ENCODE results near the gene SLC2A4RG. TPM values are rescaled to one million over a fixed set of nuclear protein-coding genes. Genes with fewer than 3 reads are reported as not detected.

Gene SLC2A4RG
- total and polyA plus RNA-seq, 7 donors = 19.7 to 78.2 (median 33.0) TPM

DNA sequence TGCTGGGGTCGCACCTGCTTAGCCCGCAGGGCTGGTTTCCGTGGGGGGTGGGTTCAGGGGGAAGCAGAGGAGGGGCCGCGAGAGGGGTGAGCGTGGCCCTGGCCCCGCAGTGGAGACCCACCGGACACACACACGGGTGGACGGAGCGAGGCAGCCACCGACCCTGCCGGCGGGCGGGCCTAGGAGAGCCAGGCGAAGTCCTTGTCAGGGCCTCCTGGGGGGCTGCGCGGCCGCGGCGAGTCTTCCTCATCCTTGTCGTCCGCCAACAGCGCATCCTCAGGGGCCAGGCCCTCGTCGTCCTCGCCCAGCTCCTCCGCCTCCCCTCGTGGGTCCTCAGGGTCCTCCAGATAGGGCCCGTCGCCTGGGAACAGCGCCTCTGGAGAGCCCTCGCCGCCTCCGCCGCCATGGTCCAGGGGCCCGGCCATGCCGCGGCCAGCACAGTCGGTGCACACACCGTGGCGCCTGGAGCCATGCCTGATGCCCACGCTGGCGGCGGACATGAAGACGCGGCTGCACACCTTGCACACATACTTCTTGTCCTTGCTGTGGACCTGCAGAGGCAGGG lies 7.3 kb downstream of the SLC2A4RG start:
- TF ChIP-seq, protein P1, sequence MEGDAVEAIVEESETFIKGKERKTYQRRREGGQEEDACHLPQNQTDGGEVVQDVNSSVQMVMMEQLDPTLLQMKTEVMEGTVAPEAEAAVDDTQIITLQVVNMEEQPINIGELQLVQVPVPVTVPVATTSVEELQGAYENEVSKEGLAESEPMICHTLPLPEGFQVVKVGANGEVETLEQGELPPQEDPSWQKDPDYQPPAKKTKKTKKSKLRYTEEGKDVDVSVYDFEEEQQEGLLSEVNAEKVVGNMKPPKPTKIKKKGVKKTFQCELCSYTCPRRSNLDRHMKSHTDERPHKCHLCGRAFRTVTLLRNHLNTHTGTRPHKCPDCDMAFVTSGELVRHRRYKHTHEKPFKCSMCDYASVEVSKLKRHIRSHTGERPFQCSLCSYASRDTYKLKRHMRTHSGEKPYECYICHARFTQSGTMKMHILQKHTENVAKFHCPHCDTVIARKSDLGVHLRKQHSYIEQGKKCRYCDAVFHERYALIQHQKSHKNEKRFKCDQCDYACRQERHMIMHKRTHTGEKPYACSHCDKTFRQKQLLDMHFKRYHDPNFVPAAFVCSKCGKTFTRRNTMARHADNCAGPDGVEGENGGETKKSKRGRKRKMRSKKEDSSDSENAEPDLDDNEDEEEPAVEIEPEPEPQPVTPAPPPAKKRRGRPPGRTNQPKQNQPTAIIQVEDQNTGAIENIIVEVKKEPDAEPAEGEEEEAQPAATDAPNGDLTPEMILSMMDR (IDR thresholded peaks at IDR 0.05) = no peak
- no peak for TF ChIP-seq POLR2A (IDR thresholded peaks at IDR 0.05)
- TF ChIP-seq EP300 (IDR thresholded peaks at IDR 0.05) = no peak
- no peak for TF ChIP-seq POLR2AphosphoS5 (IDR thresholded peaks at IDR 0.05)
- Histone ChIP-seq H3K4me3 (no peak overlapping the region), H3K27ac (no peak overlapping the region), H3K4me1 (peaks cover 0 to 7% (median 5%) of the 10 kb centered on the region in 4 donors), H3K9me3 (no peaks in the 10 kb centered on the region), H3K27me3 (no peaks in the 10 kb centered on the region), H3K36me3 (peaks cover 11 to 19% (median 15%) of the 10 kb centered on the region in 4 donors)
- intact Hi-C loops (cut with DNase I) = no loop called here
- WGBS, 2 donors = 94 to 95% methylated on average over 47 of the region's 47 CpGs
- no peak for DNase-seq

DNA sequence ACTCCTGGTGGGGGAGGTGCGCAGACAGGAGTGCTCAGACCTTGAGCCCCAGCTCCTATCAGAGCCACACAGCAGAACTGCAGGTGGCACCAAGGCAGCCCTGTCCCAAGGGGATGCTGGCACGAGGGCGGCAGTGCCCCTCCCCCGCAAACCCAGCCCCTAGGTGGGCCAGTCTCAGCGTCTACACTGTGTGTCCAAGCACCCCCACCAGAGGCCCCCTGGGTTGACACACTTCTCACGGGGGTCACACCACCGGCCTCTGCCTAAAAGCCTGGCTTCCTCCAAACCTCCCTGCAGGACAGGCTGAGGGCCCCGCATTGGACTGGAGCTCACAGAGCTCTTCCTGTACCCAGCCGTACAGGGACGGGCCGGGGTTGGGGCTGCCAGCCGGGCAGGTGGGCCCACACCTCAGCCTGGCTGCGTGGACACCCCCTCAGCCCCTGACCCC lies 8.1 kb downstream of the SLC2A4RG start:
- Histone ChIP-seq H3K9me3 (no peaks in the 10 kb centered on the region), H3K36me3 (peaks cover 6 to 12% (median 9%) of the 10 kb centered on the region in 4 donors), H3K4me1 (no peaks in the 10 kb centered on the region), H3K4me3 (no peak overlapping the region), H3K27ac (no peak overlapping the region), H3K27me3 (no peaks in the 10 kb centered on the region)
- intact Hi-C loops (cut with DNase I) = no loop called here
- TF ChIP-seq EP300 (IDR thresholded peaks at IDR 0.05) (no peak), POLR2A (IDR thresholded peaks at IDR 0.05) (no peak), POLR2AphosphoS5 (IDR thresholded peaks at IDR 0.05) (no peak)
- TF ChIP-seq, protein P1 (IDR thresholded peaks at IDR 0.05) = no peak
- DNase-seq = no peak
- WGBS, 2 donors = 70 to 76% methylated on average over 13 of the region's 13 CpGs

DNA sequence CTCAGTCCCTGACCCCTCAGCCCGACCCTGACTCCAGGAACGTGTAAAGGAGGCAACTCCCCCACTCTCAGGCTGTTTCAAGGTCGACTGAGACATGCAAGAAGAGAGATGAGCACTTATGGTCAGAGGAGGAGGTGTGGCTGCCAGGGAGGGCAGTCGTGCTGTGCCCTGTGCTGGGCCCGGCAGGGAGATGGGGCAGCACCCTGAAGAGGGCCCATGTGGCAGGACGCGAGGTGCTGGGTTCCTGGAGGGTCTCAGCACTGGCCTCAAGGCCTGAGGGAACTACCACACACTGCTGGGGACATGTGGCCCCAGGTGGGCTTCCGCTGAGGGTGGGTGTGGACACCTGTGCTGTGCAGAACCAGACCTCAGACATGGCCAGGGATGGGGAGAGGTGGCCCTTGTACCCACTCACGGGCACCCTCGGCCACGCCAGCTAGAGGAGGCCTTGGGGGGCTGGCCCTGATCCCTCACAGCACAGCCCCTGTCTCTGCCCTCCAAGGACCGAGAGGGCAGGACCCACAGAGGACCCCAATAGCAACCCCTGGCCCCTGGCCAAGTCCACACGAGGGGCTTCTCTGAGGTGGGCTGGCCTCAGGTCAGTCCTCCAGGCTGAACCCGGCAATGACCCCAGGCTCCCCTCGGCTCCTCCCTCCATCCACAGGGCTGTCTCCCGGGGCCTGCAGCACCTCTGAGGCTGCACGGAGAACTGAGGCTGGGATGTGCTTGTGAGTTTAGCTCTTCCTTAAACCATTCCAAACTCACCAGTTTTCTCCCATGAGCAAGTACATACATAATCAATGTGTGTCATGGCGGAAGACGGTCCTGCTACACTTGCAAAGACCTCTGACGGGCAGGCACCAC lies 8.7 kb downstream of the SLC2A4RG start:
- Histone ChIP-seq H3K4me1 (no peaks in the 10 kb centered on the region), H3K27me3 (no peaks in the 10 kb centered on the region), H3K9me3 (no peaks in the 10 kb centered on the region), H3K36me3 (peaks cover 0 to 6% (median 3%) of the 10 kb centered on the region in 4 donors), H3K4me3 (no peak overlapping the region), H3K27ac (no peak overlapping the region)
- intact Hi-C loops (cut with DNase I) = no loop called here
- WGBS, 2 donors = 75 to 84% methylated on average over 20 of the region's 20 CpGs
- TF ChIP-seq EP300 (IDR thresholded peaks at IDR 0.05) (no peak), POLR2A (IDR thresholded peaks at IDR 0.05) (no peak), POLR2AphosphoS5 (IDR thresholded peaks at IDR 0.05) (no peak)
- TF ChIP-seq, protein P1 (IDR thresholded peaks at IDR 0.05) = no peak
- DNase-seq = no peak

DNA sequence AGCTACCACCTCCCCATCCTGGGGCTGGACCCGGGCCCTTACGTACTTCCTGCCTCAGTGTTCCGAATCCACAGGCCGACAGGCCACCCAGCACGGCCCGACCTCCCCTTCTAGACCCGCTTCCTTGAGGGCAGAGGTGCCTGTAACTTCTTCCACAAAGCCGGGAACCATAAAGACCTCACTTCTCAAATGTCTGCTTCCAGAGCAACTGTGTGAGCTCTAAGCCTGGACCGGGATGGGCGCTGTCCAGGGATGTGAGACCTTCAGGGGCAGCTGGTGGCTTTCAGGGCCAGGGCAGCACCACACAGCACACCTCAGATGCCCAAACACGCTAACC lies 9.3 kb downstream of the SLC2A4RG start:
- Histone ChIP-seq H3K4me1 (no peaks in the 10 kb centered on the region), H3K27me3 (no peaks in the 10 kb centered on the region), H3K27ac (no peak overlapping the region), H3K9me3 (no peaks in the 10 kb centered on the region), H3K4me3 (no peak overlapping the region), H3K36me3 (no peaks in the 10 kb centered on the region)
- WGBS, 2 donors = 93 to 95% methylated on average over 11 of the region's 11 CpGs
- intact Hi-C loops (cut with DNase I) = no loop called here
- no peak for DNase-seq
- TF ChIP-seq, protein P1 (IDR thresholded peaks at IDR 0.05) = no peak
- TF ChIP-seq EP300 (IDR thresholded peaks at IDR 0.05) (no peak), POLR2AphosphoS5 (IDR thresholded peaks at IDR 0.05) (no peak), POLR2A (IDR thresholded peaks at IDR 0.05) (no peak)
